ENCODE data around the gene AHCYL2. TPM values are rescaled to one million over a fixed set of nuclear protein-coding genes. Genes with fewer than 3 reads are reported as not detected.

Gene AHCYL2
- total and polyA plus RNA-seq, 8 donors: 5.1 to 16.8 (median 13.3) TPM

DNA sequence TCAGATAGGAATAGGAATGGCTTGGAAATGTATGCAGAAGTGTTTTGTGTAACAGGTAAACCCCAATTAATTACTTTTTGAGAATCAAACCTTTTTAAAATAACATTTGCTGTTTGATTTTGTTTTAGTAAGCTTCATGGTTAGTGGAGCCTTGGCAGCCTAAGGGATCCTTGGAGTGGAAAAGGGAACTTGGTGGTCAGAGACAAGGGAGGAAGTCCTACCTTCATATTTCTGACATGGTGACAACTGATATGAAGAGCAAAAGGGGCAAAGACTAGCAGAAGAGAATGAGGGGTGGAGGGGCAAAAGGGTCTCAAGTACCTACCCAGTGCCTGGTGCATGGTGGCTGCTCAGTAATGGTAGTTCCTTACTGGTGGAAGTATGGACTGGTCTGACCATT lies 32.3 kb downstream of the AHCYL2 start:
- H3K36me3 ChIP-seq: no peaks in the 10 kb centered on the region
- ATAC-seq (no peak), FAIRE-seq (no peak), DNase-seq (no peak)
- H3K27ac ChIP-seq: no peak overlapping the region
- H3K4me3 ChIP-seq: no peak overlapping the region
- no peaks in the 10 kb centered on the region for H3K4me1 ChIP-seq
- TF ChIP-seq, protein P1, sequence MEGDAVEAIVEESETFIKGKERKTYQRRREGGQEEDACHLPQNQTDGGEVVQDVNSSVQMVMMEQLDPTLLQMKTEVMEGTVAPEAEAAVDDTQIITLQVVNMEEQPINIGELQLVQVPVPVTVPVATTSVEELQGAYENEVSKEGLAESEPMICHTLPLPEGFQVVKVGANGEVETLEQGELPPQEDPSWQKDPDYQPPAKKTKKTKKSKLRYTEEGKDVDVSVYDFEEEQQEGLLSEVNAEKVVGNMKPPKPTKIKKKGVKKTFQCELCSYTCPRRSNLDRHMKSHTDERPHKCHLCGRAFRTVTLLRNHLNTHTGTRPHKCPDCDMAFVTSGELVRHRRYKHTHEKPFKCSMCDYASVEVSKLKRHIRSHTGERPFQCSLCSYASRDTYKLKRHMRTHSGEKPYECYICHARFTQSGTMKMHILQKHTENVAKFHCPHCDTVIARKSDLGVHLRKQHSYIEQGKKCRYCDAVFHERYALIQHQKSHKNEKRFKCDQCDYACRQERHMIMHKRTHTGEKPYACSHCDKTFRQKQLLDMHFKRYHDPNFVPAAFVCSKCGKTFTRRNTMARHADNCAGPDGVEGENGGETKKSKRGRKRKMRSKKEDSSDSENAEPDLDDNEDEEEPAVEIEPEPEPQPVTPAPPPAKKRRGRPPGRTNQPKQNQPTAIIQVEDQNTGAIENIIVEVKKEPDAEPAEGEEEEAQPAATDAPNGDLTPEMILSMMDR (IDR thresholded peaks at IDR 0.05): no peak
- no peaks in the 10 kb centered on the region for H3K27me3 ChIP-seq
- intact Hi-C loops (cut with DNase I): no loop called here
- H3K9me3 ChIP-seq: no peaks in the 10 kb centered on the region

DNA sequence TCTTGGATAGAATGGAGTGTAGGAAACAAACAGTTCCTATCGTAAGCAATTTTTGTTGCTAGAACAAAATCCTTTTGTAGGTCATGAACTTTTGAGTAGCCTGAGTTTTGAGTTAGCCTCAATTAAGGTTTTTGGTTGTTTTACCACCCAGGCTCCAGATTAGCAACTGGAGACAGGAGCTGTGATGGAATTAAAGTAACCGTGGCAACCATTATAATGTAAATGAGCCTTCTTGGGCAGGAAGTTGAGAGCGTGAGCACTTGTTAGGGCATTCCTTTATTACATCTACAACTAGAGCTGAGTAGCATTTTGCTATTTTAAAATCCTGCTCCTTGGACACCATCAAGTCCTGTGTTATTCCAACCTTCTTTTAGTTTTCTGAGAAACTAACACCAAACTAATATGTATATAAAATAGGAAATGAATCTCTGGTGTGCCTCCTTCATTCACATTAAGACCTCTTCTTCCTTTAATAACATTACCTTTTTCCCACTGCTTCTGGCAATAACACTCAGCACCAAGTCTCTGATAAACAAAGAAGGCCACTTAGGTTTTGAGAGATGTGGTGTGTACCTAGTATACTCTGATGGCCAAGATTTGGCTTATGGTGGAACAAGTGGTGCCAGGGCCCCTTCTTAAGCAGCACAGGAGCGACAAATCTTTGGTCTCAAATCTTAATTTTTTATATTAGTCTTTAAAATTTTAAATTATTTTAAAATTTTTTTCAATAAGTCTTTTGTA lies 34.0 kb downstream of the AHCYL2 start:
- H3K36me3 ChIP-seq: no peaks in the 10 kb centered on the region
- TF ChIP-seq, protein P1 (IDR thresholded peaks at IDR 0.05): no peak
- H3K4me3 ChIP-seq: no peak overlapping the region
- ATAC-seq (no peak), FAIRE-seq (peak; percentile 9), DNase-seq (no peak)
- intact Hi-C loops (cut with DNase I): no loop called here
- no peaks in the 10 kb centered on the region for H3K9me3 ChIP-seq
- 81 to 86% methylated on average over 4 of the region's 4 CpGs for WGBS, 2 donors
- no peaks in the 10 kb centered on the region for H3K27me3 ChIP-seq
- no peak overlapping the region for H3K27ac ChIP-seq
- no peaks in the 10 kb centered on the region for H3K4me1 ChIP-seq

DNA sequence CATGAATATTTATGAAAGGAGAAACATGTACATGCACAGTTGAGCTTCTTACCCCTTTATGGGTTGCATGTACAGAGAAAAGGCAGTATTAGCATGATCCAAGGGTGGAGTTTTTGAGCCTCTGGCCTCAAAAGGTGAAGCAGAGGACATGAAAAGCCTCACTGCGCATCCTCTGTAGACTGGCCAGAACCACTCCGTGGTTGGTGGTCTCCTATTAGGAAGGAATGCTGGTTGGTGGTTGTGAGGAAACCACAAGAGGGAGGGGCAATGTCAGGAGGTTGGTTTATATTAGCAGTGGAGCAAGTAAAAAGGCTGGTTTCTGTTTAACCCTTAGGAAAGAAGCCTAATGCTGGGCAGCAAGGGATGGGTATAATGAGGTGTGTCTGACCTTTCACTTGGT lies 37.5 kb downstream of the AHCYL2 start:
- no peak for ATAC-seq
- no peaks in the 10 kb centered on the region for H3K4me1 ChIP-seq
- no peaks in the 10 kb centered on the region for H3K36me3 ChIP-seq
- intact Hi-C loops (cut with DNase I): no loop called here
- H3K27ac ChIP-seq: no peak overlapping the region
- H3K27me3 ChIP-seq: no peaks in the 10 kb centered on the region
- FAIRE-seq: no peak
- DNase-seq: no peak
- H3K4me3 ChIP-seq: no peak overlapping the region
- 86 to 89% methylated on average over 2 of the region's 2 CpGs for WGBS, 2 donors
- TF ChIP-seq, protein P1 (IDR thresholded peaks at IDR 0.05): no peak
- H3K9me3 ChIP-seq: no peaks in the 10 kb centered on the region

DNA sequence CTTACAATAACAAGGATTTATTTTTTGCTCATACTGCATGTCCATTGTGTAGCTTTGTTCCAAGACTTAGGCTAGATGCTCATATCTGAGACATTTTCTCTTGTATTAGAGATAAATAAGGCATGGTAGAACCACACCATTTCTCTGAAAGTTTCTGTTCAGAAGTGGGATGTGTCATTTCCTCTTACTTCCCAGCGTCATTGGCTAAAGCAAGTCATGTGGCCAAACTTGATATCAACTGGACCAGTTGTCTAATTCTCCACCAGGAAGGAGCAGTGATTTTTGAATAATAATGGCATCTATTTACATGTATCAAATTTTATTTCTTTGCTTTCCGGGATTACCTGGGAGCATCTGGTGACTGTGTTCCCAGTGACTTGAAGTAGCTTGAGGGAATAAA lies 38.3 kb downstream of the AHCYL2 start:
- H3K36me3 ChIP-seq: no peaks in the 10 kb centered on the region
- ATAC-seq (no peak), FAIRE-seq (no peak), DNase-seq (no peak)
- H3K4me1 ChIP-seq: no peaks in the 10 kb centered on the region
- H3K27me3 ChIP-seq: no peaks in the 10 kb centered on the region
- no peak overlapping the region for H3K4me3 ChIP-seq
- no peaks in the 10 kb centered on the region for H3K9me3 ChIP-seq
- intact Hi-C loops (cut with DNase I): no loop called here
- no peak overlapping the region for H3K27ac ChIP-seq
- 92 to 96% methylated on average over 2 of the region's 2 CpGs for WGBS, 2 donors
- TF ChIP-seq, protein P1 (IDR thresholded peaks at IDR 0.05): no peak

DNA sequence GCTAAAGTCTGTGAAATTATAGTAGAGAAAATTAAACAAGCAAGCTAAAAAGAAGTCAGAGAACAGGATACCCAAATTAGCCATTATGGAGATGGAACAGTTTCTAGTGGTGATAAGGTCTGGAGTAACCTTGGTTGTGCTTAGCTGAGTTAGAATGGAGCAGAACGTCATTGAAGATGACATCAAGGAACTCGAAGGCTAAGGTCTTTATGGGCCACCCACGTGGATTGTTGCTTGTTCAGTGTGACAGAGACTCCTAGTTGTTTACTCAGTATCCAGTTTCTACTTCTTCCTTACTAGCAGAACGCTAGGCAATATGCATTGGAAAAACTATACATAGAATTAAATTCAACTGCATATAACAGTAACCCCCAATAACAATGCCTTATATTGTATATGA lies 39.7 kb downstream of the AHCYL2 start:
- H3K9me3 ChIP-seq: no peaks in the 10 kb centered on the region
- no peak overlapping the region for H3K27ac ChIP-seq
- FAIRE-seq (no peak), ATAC-seq (no peak), DNase-seq (no peak)
- intact Hi-C loops (cut with DNase I): no loop called here
- no peaks in the 10 kb centered on the region for H3K27me3 ChIP-seq
- H3K4me1 ChIP-seq: no peaks in the 10 kb centered on the region
- H3K36me3 ChIP-seq: no peaks in the 10 kb centered on the region
- no peak overlapping the region for H3K4me3 ChIP-seq
- WGBS, 2 donors: 55 to 56% methylated on average over 4 of the region's 4 CpGs
- TF ChIP-seq, protein P1 (IDR thresholded peaks at IDR 0.05): no peak
